Kidney (tissue), 14 donors: ENCODE data around the gene IL23R. TPM values are rescaled to one million over a fixed set of nuclear protein-coding genes. Genes with fewer than 3 reads are reported as not detected.

Experiments
- DNase-seq, 5 donors: peaks; one replicate each; pipeline ENCODE4 v3.0.0-alpha.2; 2013 to 2020
- FAIRE-seq: peaks from 2 replicates; lab custom pipeline; 2012; peaks lifted over from hg19 to GRCh38; lab: Jason Lieb, UNC
- H3K27ac ChIP-seq, 2 donors: one replicate each; pipeline ENCODE4 v1.7.0; 2013; ENCODE audit warnings: low read depth in 2 of 2, low read length in 2 of 2, inconsistent platforms in 1 of 2
- H3K27me3 ChIP-seq: one replicate; pipeline ENCODE4 v1.7.1; 2013; ENCODE audit warnings: low read length, inconsistent platforms; ENCODE audit not compliant: control insufficient read depth, insufficient read depth
- H3K36me3 ChIP-seq, 3 donors: one replicate each; pipeline versions ENCODE4 v1.7.0 to v1.7.1; 2013; ENCODE audit warnings: low read length in 3 of 3, control low read depth in 1 of 3, inconsistent platforms in 1 of 3; ENCODE audit not compliant: insufficient read depth in 3 of 3, control insufficient read depth in 2 of 3
- H3K4me1 ChIP-seq, 3 donors: one replicate each; pipeline versions ENCODE4 v1.7.0 to v1.7.1; 2013; ENCODE audit warnings: low read length in 3 of 3, inconsistent platforms in 1 of 3, low read depth in 1 of 3; ENCODE audit not compliant: control insufficient read depth in 2 of 3, insufficient read depth in 2 of 3
- H3K4me3 ChIP-seq, 3 donors: one replicate each; pipeline versions ENCODE4 v1.7.0 to v1.8.1; 2013; ENCODE audit warnings: low read length in 3 of 3, control low read depth in 1 of 3, inconsistent platforms in 1 of 3
- H3K9ac ChIP-seq, 3 donors: one replicate each; pipeline versions ENCODE4 v1.7.0 to v1.7.1; 2013; ENCODE audit warnings: low read length in 3 of 3, control low read depth in 1 of 3, inconsistent platforms in 1 of 3
- H3K9me3 ChIP-seq, 3 donors: one replicate each; pipeline versions ENCODE4 v1.7.0 to v1.7.1; 2013; ENCODE audit warnings: low read length in 3 of 3, control low read depth in 1 of 3, inconsistent platforms in 1 of 3; ENCODE audit not compliant: control insufficient read depth in 2 of 3, insufficient read depth in 1 of 3
- intact Hi-C: fragments of 100-400 bp; cut with DNase I; formaldehyde crosslinking; loops from one replicate; pipeline ENCODE4 v1.11.1; 2022
- polyA plus RNA-seq: library from polyadenylated mRNA; stranded (reverse); fragments of 350-450 nt; fragmentation: Illumina TruSeq; extraction: RNeasy Lipid Tissue Mini Kit (QIAGEN cat#74804); gene quantifications from one replicate; pipeline ENCODE4 v1.2.3, GENCODE V29; 2014; ENCODE audit warnings: low read depth, low replicate concordance; ENCODE audit not compliant: insufficient read depth
- total RNA-seq: library from RNA; stranded (reverse); fragmentation: NEBNext Ultra II Directional; extraction: Animal tissue kit (Norgen Biotek cat#: 25700); gene quantifications from one replicate; pipeline ENCODE4 v1.2.1, GENCODE V29; 2021
- TF ChIP-seq, protein P1 (sequence below): IDR thresholded peaks from 3 replicates; pipeline ENCODE4 v1.5.1; 2012; ENCODE audit warnings: mild to moderate bottlenecking, moderate library complexity, borderline replicate concordance; ENCODE audit not compliant: insufficient read depth; ENCODE audit errors: extremely low read depth
- donor health status: control.
- donor health status: control.
- donor health status: control.
- donor health status: control.
- donor health status: control.
- donor health status: DM: yes; HTN: yes; CAD: no.
- donor health status: Normal renal cell carcinoma (clear cell type).

IL23R gene
- total and polyA plus RNA-seq, 2 donors from 2014 or later, result 0.19 TPM; not detected in 1

DNA sequence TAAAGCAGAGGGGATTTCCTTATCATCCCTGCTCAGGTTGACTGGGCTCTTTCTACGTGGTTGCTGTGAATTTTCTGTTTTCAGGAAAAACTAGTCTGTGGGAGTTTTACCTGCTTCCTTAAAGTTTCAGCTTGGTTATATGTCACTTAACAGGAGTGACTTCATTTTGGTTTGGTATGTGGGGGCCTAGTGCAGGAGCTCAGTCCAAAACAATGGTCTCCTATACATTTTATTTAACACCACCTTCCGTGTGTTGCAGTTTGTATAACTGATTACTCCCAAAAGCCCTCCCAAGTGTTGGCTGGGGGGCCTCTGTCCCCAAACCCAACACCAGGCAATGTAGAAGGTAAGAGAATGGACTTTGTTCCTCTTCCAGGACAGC, 5.3 kb downstream of the IL23R start:
- intact Hi-C loops, result no loop called here
- TF ChIP-seq, protein P1, sequence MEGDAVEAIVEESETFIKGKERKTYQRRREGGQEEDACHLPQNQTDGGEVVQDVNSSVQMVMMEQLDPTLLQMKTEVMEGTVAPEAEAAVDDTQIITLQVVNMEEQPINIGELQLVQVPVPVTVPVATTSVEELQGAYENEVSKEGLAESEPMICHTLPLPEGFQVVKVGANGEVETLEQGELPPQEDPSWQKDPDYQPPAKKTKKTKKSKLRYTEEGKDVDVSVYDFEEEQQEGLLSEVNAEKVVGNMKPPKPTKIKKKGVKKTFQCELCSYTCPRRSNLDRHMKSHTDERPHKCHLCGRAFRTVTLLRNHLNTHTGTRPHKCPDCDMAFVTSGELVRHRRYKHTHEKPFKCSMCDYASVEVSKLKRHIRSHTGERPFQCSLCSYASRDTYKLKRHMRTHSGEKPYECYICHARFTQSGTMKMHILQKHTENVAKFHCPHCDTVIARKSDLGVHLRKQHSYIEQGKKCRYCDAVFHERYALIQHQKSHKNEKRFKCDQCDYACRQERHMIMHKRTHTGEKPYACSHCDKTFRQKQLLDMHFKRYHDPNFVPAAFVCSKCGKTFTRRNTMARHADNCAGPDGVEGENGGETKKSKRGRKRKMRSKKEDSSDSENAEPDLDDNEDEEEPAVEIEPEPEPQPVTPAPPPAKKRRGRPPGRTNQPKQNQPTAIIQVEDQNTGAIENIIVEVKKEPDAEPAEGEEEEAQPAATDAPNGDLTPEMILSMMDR, result no peak

DNA sequence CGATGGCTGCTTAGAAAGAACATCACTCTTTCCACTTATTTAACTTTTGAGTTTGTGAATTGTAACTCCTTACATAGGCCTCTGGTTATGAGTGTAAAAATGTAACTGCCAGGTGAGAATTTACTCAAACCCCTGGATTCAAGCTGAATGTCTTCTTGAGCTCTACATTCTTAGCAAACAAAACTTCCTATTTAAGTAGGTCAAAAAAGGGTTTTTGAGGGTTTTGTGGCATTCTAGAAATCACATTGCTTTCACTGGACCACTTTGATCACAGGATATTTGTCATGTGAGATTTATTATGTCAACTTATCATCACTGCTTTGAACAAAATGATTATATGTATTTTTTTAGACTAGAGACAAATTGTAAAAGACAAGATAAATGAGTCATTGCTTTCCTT, 5.7 kb downstream of the IL23R start:
- no peaks in the 10 kb centered on the region for H3K27me3 ChIP-seq
- H3K9me3 ChIP-seq, result no peaks in the 10 kb centered on the region
- no peak overlapping the region for H3K9ac ChIP-seq
- H3K4me1 ChIP-seq, result no peaks in the 10 kb centered on the region
- H3K27ac ChIP-seq, result no peak overlapping the region
- H3K4me3 ChIP-seq, result no peak overlapping the region
- H3K36me3 ChIP-seq, result no peaks in the 10 kb centered on the region
- intact Hi-C loops, result no loop called here
- TF ChIP-seq, protein P1, result no peak
- no peak for DNase-seq
- no peak for FAIRE-seq

More for the DNA sequence above, 5.3 kb downstream of the IL23R start:
- Histone ChIP-seq H3K9ac (no peak overlapping the region), H3K27ac (no peak overlapping the region), H3K9me3 (no peaks in the 10 kb centered on the region), H3K27me3 (no peaks in the 10 kb centered on the region), H3K36me3 (no peaks in the 10 kb centered on the region), H3K4me1 (no peaks in the 10 kb centered on the region), H3K4me3 (no peak overlapping the region)
- DNase-seq (no peak), FAIRE-seq (no peak)

DNA sequence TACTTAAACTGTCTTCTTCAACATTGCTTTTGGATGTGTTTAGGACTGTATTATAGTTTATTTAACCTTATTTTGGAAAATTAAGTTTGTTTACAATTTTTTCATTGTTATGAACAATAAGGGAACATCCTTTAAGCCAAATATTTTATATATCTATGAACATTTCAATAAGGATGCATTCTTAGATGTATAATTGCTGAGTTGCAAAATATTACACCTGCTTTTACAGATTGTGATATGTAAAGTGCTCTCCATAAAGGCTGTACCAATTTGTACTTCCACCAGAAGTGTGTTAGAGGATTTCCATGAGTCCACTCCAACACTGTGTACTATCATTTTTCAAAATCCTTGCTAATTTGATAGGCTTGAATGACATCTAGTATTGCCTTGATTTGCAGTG, 7.7 kb downstream of the IL23R start:
- Histone ChIP-seq H3K27me3 (no peaks in the 10 kb centered on the region), H3K9me3 (no peaks in the 10 kb centered on the region), H3K36me3 (no peaks in the 10 kb centered on the region), H3K4me3 (no peak overlapping the region), H3K4me1 (no peaks in the 10 kb centered on the region), H3K27ac (no peak overlapping the region), H3K9ac (no peak overlapping the region)
- TF ChIP-seq, protein P1, result no peak
- no peak for FAIRE-seq
- intact Hi-C loops, result no loop called here
- DNase-seq, result no peak

DNA sequence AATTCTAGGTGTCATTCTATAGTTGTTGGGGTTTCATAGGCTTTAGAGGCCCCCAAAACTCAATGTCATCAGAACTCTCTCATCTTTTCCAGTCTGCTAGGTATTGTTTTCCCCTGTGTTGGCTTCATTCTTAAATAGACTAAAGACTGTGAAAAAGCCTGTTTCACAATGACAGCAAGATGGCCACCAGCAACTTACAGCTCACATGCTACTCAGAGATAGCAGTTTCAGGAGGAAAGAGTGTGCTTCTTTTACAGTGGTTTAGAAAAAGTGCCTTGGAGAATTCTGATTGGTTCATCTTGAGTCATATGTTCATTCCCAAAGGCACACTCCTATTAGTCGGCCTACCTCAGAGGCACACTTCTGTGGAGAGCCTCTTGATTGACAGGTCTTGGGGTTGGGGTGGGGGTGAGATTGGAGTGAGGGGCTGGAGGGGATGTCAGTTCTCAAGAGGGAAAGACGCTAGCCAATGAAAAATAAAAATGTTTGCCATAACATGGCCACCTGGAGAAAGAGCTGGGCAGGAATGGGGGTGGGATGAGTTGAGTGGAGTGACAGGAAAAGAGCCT, 8.5 kb downstream of the IL23R start:
- DNase-seq (no peak), FAIRE-seq (no peak)
- Histone ChIP-seq H3K4me1 (no peaks in the 10 kb centered on the region), H3K9me3 (no peaks in the 10 kb centered on the region), H3K9ac (no peak overlapping the region), H3K27me3 (no peaks in the 10 kb centered on the region), H3K4me3 (no peak overlapping the region), H3K27ac (no peak overlapping the region), H3K36me3 (no peaks in the 10 kb centered on the region)
- TF ChIP-seq, protein P1, result no peak
- intact Hi-C loops, result no loop called here
